Astrocyte (in vitro differentiated cells and primary cell): ENCODE measurements around the gene FEZ2.

Experiments used
- EZH2 ChIP-seq: IDR thresholded peaks from 2 replicates; pipeline ENCODE4 v1.6.1; 2012; ENCODE audit warnings: mild to moderate bottlenecking, low read length, inconsistent platforms; ENCODE audit not compliant: insufficient read depth
- TF ChIP-seq, protein P1 (sequence below): IDR thresholded peaks from 2 replicates; pipeline ENCODE4 v1.5.1; 2011; ENCODE audit warnings: low read depth, mild to moderate bottlenecking, inconsistent platforms, low read length, moderate library complexity; ENCODE audit not compliant: insufficient read depth

DNA sequence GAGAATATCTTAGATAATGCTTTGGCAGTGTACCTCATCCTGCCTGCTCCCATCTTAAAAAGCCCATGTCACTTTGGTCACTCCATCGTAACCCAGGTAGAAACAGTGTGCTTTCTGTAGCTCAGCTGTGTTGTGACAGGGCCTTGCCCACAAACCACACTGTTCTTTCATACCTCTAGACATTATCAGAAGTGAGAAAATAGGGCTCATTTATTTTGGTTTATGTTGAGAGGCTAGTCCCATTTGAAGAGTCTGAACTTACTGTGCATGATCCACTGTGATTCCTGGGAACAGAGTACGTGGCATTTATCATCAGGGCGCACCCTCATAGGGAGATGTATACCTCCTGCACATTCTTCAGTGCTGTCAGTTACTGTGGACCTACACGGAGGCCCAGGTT is 69.7 kb downstream of the FEZ2 start:
- TF ChIP-seq, protein P1, sequence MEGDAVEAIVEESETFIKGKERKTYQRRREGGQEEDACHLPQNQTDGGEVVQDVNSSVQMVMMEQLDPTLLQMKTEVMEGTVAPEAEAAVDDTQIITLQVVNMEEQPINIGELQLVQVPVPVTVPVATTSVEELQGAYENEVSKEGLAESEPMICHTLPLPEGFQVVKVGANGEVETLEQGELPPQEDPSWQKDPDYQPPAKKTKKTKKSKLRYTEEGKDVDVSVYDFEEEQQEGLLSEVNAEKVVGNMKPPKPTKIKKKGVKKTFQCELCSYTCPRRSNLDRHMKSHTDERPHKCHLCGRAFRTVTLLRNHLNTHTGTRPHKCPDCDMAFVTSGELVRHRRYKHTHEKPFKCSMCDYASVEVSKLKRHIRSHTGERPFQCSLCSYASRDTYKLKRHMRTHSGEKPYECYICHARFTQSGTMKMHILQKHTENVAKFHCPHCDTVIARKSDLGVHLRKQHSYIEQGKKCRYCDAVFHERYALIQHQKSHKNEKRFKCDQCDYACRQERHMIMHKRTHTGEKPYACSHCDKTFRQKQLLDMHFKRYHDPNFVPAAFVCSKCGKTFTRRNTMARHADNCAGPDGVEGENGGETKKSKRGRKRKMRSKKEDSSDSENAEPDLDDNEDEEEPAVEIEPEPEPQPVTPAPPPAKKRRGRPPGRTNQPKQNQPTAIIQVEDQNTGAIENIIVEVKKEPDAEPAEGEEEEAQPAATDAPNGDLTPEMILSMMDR, result no peak
- no peak for TF ChIP-seq EZH2
